GM04504 (cell line): ENCODE results near the gene TRPC4.
A peak's percentile ranks its signal among the peaks of the same experiment; 100 is the strongest.

Experiments
- DNase-seq: peaks from one replicate; pipeline ENCODE4 v3.0.0-alpha.2; 2012; ENCODE audit warnings: low read depth

Gene TRPC4

DNA sequence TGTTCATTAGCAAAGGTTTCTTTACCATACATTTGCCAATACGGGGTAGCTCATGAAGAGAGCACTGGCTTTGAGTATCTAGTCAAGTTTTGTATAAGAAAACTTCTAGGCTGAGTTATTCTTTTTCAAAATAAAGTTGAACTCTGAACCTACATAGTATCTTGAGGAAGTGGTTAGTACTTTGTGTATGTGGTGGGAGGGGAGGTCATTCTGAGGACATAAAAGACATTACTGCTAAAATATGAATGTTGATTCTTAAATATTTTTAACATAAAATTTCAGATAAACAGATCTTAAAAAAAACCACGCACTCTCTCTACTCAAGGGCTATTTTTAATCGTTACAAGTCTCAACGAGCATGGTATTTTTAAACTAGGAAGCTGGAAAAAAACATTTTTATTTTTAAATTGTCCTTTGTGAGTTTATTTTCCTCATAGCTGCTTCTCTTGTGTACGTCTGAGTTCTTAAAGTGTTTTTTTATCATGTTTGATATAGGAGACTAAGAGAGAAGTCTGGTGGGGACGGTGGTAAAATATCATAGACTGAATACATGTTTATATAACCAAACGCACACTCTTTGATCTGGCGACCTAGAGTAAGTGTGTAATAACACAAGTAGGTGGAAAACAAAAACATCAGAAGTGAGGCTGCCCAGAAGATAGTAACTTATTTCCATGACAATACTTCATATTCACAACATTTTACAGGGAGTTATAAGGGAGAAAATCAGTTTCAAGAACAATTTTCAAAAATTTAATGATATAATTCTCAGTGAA lies 153.0 kb downstream of the TRPC4 start:
- DNase-seq = no peak

DNA sequence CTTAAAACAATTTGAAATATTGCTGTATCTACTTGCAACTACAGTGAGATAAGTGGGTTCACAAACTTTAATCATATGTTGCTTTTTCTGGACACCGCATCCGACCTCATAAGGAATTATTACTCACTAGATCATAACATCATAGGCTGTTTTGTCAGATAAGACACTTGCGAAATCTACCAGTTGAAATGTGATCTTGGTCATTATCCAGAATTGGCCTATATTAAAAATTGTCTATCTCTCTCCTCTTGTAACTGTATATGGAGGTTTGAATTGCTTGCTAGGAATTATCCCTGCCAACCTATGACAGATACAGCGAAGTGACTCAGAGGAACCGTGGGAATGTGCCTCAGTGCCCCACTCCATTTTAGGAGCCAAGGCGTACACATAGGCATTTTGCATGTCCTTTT lies 154.0 kb downstream of the TRPC4 start:
- DNase-seq = no peak

DNA sequence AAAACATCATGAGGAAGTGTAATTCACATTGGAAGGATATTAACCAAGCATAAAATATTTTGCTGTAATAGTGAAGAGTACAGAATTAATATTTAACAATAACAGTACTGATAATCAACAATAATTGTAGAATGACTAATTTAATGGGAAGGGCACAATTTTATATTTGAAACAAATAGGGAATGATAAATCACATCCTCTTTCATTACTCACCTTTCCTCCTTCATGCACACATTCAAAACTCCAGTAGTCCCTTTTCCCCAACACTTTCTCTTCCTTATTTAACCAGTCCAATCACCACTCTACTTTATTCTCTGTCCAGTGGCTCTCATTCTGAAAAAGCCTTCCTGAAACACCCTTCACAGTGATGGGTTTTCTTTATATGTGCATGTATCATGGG lies 160.3 kb downstream of the TRPC4 start:
- DNase-seq = no peak

DNA sequence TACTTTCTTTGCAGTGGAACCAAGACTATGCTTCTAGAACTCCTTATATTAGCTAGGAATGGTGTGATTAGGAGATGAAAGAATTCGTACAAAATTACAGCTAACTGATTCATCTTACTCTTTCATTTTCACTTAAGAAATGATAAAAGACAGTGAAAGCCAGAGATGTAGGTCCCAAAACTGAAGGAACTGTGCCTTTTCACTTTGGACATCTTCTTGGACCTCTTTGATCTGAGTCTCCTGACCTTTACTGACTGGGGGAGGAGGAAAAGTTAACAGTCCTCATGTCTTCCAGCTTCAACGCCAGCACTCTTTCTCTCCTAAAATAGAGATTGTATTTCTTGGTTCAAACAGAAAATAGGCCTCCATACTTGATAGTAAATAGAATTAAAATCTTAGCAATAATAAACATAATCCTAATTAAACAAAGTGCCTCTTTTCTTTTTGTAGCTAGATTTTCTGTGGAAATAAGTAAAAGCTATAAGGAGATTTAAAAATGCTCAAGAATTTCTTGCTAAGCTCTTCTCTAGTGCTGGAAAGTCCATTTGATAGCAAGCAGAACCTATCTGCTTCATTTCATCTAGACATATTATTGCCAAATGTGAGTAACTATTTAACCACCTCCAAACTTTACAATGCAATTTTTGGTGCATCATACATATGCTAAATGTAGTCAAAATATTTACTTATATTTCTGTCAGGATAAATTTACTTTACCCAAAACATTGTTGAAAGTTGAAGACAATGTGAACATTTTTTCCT lies 161.7 kb downstream of the TRPC4 start:
- no peak for DNase-seq

DNA sequence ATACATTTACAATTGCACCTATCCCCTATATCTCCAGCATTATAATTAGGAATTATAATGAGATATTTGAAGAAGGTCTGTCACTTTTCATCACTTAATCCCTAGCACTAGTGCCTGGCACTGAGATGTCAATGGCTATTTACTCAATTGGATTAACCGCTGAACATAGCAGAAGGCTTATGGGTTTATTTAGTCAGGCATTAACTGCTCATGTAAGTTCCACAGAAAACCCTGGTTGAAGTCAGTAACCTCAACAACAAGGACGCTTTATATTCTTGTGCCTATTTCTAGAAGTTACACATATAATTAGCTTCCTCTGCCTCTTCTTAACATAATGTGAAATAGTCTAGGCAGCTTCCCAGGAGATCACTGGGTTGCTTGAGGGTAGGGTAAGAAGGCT lies 163.5 kb downstream of the TRPC4 start:
- DNase-seq = no peak

DNA sequence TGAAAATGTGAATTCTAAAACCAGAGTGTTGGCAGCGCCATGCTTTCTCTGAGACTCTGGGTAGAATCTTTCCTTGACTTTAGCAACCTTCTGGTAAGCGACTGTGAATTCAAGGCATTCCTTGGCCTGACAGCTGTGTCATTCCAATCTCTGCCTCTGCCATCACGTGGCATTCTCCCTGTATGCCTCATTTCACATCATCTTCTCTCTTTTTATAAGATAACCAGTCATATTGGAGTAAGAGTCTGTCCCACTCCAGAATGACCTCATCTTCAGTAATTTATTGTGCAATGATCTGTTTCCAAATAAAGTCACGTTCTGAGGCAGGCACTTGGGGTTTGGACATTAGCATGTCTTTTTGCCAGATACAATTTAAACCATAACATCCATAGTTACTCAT lies 167.6 kb downstream of the TRPC4 start:
- peak; percentile 94 for DNase-seq

DNA sequence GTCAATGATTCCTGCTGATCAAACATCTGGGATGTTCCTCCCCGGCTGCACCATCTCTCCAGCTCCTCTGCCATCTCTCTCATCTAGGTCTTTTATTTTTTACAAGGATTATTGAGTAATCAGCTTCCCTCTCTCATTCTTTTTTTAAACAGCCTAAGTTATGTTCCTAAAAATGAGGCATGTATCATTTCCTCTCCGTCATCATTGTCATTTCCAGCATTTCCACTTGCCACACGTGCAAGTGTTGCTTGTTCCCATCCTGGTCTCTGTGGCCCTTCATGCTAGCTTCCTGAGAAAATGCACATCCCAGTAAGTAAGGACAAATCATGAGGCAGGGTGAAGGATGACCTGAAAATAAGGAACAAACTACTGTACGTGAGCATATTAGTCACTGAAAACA lies 168.3 kb downstream of the TRPC4 start:
- peak; percentile 30 for DNase-seq

DNA sequence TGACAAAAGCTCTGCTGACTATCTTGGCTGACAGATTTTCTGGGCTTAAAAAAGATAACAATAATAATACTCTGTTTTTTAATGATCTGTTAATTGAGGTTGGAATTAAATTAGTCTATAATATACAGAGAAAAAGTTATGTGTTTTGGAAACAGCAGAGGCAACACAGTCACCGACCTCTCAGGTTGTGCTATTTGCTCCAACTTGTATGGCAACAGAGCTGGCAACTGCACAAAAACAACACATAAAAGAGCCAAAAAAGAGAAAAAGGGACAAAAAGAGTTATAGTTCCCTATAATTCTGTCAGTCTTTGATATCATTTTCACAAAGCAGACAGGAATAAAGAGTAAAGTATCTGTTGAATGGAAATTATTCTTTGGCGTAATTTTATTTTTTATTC lies 168.7 kb downstream of the TRPC4 start:
- no peak for DNase-seq

DNA sequence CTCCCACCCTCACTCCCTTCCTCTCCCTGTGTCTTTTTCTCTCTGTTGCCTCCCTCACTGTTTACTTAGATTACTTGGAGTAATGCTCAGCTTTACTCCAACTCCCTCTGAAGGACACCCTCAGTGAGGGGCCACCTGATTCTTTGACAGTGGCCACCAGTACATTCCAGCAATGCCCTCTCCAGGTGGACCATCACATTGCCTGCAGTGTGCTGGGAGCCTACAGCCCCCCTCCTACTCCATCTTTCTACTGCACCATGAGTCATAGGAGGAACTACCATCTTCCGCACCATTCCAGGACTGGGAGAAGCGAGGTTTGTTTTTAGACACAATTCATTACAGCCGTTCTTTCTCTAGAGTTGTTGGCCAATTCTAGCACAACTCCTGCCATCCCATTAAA lies 174.4 kb downstream of the TRPC4 start:
- DNase-seq = no peak

DNA sequence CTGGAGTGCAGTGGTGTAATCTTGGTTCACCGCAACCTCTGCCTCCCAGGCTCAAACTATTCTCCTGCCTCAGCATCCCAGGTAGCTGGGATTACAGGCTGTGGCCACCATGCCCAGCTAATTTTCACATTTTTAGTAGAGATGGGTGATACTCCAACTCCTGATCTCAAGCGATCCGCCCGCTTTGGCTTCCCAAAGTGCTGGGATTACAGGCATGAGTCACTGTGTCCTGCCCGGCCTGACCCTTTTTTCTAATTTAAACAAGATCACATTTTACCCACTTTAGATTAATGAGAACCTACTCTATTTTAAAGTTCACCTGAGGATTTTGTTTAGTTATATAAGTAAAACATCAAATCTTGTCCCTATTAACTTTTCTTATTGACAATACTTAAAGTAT lies 179.2 kb downstream of the TRPC4 start:
- DNase-seq = no peak

DNA sequence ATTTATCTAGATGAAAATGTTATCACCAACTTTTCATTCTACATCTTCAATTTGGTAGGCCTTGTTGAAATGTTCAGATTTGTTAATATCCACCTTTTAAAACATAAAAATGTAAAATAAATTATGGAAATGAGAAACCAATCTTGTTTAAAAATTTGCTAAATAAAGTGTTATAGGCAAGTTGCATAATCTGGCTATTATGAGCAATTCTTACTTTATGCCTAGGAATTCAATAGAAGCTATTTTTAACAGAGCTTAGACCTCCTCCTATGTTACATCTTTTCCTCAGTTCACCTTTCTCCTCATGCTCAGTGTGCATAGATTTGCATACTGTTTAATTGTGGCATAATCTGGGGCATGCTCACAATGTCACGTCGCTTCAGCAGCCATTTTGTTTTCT lies 183.1 kb downstream of the TRPC4 start:
- DNase-seq = no peak

DNA sequence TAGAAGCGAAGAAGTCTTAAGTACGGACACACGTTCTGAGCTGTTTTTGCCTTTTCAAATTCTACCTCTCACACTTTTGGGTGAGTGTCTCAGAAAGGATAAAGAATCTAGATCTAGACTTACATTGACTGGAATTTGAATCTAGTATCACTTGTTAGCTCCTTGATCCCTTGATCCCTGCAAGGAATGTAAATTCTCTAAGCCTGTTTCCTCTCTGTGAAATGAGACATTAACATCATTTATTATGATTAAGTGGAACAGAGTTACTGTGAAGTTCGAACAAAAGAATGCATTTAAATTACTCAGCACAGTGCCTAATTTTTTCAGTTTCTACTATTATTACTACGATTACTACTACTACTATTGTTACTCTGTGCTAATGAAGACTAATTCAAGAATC lies 184.4 kb downstream of the TRPC4 start:
- no peak for DNase-seq

DNA sequence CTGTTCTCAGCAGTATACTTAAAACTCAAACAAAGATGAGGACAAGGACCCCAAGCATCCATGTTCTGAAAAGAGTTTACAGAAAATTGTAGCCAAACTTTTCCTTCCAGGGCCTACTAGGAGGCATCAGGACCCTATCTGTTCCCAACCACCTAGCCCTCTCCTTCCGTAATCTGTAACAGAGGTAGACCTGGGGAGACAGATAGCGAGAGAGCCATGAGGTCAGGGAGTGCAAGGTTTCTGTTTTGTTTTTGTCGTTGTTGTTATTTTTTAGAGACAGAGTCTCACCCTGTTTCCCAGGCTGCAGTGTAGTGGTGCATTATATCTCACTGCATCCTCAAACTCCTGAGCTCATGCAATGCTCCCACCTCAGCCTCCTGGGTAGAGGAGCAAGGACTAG lies 187.1 kb downstream of the TRPC4 start:
- DNase-seq = no peak

DNA sequence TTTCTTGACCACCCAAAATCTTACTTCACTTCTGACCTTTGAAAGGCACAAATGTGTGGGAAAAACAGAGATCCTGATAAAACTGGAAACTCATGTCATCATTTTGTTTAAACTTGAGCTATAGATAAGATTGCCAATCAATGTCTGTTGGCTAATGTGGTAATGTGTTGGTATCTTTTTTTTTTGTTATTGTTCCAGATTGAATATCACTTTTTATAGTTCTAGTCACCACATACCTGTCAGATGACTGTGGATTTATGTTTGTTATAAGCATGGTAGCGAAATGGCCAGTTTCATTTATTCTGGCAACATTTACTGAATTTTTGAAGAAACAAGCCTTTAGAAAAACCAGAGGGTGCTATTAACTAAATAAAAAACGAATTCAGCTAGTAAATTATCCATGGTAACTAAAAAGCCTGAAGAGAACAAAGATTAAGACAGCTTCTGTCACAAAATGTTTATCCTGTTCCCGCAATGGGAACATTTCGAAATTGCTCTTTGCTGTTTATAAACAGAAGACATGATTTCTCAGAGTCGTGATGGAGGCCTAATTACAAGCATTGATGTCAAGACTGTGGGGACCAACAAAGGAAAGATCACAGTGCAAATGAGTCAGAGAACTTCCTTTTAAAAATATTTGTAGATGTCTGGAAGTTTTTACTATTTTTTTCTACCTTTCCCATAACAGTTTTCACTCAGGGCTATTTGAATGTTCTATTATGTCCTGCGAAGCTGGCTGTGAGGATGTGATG lies 188.1 kb downstream of the TRPC4 start:
- peak; percentile 67 for DNase-seq

DNA sequence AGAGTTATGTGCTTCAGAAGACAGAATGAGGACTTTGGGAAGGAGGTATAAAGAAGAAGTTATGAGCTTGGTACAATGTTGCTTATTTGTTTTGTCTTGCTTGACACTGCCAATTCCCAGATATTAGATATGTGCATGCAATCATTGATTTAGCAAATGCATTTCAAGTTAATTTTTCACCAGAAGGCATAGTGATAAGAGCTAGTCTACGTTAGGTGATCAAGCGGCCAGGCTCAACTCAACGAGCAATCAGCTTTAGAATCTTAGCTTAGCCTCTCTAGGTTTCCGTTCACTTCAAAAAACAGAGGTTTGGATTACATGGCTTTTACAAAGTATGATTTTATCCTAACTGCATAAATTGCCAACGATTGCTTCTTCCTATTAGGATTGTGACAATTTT lies 189.4 kb downstream of the TRPC4 start:
- DNase-seq = no peak

DNA sequence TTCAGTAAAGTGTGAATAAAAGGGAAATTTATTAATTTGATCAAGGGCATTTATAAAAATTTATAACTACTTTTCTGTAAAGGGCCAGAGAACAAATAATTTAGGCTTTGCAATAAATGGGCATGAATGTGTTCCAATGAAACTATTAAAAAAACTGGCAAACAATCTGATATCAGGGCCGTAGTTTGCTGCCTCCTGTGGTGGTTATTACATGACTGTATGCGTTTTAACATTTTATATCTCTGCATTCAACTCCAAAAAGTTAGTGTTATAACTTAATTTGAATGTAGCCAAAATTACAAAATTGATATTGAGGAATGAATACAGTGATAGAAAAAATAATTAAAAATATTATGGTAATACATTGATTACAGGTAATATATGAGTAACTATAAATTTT lies 190.5 kb downstream of the TRPC4 start:
- no peak for DNase-seq

DNA sequence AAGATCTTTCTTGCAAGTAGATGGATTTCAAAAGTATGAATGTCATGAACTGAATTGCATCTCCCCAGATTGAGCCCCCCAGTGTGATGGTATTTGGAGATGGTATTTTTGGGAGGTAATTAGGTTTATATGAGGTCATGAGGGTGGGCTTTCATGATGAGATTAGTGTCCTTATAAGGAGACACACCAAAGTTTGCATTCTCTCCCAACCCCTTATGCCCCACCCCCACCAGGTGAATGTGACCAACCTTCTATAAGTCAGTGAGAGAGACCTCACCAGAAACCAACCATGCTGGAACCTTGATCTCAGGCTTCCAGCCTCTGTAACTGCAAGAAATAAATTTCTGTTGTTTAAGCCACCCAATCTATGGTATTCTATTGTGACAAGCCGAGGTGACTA lies 199.7 kb downstream of the TRPC4 start:
- no peak for DNase-seq

DNA sequence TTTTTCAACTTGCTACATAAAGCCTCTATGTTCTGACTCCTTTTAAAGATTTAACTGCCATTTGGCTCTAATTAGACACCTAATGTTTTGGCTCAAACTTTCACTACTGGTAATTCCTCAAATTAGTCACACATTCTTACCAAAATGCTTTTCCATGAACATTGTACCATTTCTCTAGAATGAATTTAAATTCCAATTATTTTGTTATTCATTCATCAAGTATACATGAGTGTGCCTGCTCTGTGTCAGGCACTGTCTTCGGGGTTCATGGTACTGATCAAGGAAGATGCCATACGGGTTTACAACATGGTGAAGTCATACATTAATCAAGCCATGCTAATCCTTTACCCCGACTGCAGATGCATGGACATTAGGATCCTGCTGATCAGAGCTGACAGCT lies 201.9 kb downstream of the TRPC4 start:
- no peak for DNase-seq

DNA sequence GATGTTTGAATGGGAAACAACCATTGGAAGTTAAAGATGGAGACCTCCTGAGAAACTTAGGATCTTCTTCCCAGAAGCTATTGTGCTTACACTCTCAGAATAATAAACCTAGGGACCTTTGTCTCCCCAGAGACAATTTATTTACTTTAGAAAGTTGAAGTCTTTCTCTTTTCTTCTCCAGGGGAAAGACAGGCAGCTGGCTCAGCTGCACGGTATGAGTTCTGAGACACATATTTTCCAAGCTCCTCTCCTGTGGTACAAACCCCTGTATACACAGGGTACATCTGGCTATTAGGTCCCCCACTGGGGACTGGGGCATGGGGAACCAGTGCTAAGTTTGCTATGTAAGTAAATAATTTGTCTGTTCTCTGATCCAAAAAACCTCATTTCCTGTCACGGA lies 203.5 kb downstream of the TRPC4 start:
- DNase-seq = no peak

DNA sequence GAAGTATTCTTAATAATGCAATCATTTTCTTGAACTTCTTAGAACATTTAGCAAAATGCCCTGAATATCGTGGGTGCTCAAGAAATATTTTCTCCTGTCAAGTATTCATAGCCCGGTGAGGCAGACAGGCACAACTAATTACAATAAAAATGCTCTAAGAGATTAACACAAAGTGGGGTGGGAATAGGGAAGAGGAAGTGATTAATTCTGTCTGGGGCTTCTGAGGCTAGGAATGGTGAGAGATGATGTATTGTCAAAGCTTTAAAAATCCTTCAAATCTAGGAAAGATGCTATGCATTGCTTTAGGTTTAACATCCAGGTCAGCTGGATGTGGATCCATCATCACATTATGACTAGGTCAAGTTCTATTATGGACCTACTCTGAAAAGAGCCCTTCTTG lies 204.2 kb downstream of the TRPC4 start:
- DNase-seq = no peak

DNA sequence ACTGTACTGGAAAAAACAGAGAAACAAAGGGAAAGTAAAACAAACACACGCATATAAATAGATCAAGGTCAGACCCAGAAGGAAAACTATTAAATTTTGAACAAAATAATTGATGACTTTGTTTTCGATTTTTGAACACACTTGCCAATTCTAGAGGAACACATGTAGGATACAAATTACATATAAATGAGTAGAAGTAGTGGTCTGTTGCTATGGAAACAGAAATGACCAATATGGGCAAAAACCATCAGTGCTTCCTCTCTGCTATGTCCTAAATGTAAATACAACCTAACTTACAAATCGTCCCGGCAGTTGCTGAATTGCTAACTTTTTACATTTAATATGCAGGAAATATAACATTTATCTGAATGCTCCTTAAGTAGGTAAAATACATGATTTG lies 205.8 kb downstream of the TRPC4 start:
- no peak for DNase-seq

DNA sequence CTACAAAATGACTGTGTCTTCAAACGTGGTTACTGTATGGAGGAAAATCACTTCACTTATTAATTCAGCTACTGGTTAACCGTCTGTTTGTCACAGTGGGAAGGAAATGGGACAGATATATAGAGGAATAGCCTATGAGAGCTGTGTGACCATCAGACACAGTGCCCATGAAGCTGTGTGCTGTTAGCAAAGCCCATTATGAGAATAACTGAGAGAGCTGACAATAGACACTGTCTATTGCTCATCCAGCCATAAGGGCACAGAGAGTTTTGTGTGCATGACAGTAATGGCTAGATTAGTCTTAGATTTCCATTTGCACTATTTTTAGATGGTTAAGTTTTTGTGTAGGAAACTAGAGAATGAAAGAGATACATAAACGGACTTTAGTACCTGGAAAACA lies 206.9 kb downstream of the TRPC4 start:
- no peak for DNase-seq

DNA sequence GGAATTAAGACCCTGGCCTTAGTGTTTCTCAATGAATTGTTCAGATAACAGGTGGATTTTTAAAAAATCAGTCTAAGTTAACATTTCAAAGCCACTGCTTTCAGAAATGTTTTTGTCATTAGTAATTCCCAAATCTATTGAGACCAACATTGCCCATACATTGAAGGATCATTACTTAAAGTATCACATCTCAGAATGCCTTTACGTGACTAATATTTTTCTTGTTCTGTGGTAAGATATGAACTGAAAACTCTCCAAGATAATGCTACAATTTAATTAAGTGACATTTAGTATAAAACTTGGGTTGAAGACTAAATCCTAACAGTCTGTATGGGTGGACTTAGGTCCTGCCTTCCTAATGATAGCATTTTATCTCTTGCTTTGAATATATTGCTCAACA lies 211.6 kb downstream of the TRPC4 start:
- no peak for DNase-seq
